ENCODE measurements around the gene NBPF3.

The NBPF3 gene

DNA sequence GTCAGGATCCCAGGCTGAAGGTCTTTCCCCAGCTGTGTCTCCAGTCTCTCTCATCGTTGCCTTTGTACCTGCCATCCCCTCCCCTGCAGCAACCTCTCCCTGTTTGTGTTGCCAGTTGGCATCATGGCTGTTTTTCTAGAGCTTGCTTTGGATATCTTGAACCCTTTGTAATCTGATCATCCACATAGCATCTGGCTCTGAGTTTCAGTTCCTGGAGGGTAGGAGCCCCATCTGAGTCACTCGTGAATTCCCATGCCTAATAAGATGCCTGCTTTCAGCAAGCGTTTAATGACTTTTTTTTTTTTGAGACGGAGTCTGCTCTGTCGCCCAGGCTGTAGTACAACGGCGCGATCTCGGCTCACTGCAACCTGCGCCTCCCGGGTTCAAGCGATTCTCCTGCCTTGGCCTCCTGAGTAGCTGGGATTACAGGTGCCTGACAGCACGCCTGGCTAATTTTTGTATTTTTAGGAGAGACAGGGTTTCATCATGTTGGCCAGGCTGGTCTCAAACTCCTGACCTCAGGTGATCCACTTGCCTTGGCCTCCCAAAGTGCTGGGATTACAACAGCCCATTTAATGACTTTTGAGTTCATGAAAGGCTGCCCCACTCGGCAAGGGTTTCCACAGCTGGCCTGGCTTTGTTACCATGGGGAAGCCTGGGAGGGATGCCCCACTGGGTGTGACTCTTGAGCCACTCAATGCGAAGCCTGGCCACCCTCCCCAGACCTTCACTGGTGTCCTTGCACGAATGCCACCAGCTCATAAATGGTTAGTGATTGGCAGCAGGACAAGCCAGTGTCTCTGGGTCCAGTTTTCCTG is 81.2 kb downstream of the NBPF3 start:
- DNase-seq: no peak

DNA sequence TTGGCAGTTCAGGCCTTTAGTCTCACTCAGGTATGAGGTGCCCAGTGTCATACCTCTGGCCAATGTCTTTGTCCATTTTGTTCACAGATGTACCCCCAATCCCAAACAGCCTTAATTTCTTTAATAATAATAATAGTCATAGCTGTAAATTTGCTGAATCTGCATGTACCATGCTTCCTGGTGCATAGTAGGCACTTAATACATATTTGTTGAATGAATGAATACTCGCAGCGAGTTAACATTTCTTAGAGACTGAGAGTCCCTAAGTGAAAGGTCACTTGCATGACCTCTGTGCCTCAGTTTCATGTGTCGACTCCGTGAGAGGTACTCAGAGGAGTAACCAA is 81.8 kb downstream of the NBPF3 start:
- DNase-seq: no peak

DNA sequence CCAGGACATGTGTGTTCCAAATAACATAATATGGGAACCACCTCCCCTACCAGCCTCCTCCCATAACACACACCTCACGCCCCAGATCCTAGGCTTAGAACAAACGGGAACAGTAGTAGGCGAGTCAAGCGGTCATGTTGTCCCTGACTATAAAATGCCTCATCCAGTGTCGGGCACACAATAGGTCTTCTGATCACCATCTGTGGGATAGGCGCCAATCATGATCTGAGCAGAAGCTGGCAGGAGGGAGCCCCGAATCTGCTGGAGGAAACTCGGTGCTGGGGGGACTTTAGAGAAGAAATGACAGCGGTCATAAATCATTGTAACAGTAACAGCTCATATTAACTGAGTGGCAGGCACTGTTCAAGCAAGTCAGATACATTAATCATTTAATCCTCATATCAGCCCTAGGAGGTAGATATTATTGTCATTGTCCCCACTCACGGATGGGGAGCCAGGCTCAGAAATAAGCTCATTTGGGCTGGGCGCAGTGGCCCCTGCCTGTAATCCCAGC is 82.6 kb downstream of the NBPF3 start:
- DNase-seq: no peak

DNA sequence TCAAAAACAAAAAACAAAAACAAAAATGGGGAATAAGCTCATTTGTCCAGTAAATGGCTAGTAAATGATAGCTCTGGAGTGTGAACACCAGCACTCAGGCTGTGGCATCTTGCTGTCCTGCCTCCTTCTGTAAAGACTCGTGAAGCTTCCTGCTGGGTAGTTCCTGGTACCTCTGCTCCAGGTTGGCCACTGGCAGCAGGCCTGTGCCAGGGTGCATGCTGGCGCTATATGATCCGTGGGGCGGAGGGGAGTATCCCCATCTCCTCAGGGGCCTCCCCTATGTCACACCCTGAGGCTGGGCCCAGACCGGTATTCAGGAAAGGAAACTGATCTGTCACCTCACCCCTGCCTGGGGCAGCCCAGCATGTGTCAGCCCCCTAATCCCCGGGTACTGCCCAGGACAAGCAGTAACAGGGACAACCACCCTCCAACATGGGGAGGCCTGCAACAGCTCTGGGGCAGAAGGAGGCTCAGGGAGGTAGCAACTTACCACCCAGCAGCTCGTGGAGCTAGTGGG is 83.4 kb downstream of the NBPF3 start:
- no peak for DNase-seq

DNA sequence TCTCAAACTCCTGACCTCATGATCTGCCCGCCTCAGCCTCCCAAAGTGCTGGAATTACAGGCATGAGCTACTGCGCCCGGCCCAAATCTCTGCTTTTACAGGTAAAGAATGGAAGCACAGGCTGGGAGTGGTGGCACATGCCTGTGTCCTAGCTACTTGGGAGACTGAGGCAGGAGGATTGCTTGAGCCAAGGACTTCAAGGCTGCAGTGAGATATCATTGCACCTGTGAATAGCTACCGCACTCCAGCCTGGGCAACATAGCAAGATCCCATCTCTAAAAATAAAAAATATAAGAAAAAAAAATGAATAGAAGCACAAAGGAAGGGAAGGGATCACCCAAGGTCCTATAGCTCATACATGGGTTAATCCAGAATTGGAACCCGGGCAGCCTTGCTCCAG is 84.3 kb downstream of the NBPF3 start:
- DNase-seq: no peak

DNA sequence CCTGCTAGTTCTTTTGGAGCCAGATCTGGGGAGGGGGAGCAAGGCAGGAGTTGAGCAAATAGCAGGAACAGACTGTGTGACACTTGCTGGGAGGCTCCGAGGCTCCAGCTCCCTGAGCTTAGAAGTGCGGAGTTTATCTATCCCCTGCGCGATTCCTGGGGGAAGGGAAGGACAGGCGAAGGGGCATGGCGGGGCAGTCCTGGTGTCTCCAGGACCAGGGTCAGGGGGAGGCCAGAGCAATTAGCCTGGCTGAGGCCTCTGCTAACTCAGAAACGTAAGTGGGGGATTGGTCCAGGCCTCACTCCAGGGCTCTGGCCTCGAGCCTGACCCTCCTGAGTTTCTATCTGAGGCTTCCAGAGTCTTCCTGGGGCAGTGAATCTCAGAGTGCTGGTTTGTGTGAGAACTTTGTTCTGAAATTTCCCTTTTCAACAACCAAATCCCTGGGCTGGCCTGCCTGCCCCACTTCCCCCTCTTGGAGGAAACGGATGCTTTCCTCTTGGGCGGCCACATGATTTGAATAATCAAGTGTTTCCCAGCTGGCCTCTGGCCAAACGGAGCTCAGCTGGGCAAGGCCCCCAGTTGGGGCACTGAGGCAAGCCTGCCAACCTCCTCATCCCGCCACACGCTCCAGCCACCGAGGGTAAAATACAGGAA is 84.9 kb downstream of the NBPF3 start:
- DNase-seq: peak; percentile 13

DNA sequence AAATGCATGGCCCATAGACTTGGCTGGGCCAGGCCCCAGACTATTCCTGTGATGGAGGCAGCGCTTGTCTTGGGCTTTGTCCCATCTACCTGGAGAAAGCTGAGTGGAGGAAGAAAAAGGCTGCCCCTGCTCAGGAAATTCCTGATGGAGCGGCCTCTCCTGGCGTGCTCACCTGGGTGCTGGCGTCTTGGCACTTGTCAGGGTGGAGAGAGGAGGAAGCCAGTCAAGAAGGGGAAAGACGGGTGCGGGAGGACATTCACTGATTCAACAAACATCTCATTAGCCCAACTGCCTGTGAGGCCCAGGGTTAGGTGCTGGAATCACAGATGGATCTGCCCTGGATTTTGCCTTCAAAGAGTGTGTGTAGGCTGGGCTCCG is 85.4 kb downstream of the NBPF3 start:
- DNase-seq: no peak

DNA sequence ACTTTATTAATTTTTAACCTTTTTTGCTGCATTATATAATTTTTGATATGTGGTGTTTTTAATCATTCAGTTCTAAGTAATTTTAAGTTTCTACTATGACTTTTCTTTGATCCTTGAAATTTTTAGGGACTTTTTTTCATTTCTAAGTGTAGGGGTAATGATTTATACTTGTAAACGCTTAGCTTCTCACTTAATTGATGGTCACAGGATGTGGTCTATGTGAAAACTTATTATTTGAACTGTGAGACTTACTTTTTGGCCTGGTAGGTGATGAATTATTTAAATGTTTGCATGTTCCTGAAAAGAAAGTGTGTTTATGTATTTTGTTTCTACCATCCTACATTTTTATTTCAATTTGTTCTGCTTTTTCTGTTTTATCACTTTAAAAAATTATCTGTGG is 86.5 kb downstream of the NBPF3 start:
- no peak for DNase-seq

DNA sequence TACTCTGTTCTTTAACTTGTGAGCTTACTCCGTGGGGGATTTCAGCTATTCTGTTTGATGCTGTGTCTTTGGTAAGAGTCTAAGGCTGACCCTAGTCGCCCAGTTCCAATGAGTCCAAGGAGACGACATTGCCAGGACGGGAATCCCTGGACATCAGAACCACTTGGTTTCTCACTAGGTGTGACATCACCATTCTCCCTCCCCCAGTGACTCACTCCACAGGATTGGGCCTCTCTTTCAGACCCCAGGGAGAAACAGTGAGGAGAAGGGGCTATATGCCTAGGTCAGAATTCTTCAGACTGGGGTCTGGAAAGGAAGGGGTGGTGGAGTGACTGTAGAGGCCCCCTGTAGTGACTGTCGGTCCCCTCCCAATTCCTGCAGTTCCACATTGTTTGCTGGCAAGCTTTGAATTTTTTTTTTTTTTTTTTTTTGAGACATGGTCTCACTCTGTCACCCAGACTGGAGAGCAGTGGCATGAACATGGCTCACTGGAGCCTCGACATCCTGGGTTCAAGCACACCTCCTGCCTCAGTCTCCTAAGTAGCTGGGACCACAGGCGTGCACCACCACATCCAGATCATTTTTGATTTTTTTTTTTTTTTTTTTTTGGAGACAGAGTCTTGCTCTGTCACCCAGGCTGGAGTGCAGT is 90.6 kb downstream of the NBPF3 start:
- no peak for DNase-seq

DNA sequence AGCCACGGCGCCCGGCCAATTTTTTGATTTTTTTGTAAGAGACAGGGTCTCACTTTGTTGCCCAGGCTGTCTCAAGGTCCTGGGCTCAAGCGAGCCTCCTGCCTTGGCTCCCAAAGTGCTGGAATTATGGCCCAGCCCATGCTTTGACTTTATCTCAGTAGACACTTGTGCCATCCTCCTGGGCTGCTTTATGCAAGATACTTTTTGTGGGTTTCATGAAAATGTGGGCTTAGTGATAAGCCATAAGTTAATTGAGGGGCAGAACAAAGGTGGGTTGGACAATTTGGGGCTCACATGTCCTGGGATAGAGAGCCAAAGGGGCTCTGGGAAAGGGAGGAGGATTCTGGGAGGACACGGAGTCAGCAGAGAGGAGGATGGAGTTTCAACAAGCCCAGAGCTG is 91.3 kb downstream of the NBPF3 start:
- DNase-seq: no peak

DNA sequence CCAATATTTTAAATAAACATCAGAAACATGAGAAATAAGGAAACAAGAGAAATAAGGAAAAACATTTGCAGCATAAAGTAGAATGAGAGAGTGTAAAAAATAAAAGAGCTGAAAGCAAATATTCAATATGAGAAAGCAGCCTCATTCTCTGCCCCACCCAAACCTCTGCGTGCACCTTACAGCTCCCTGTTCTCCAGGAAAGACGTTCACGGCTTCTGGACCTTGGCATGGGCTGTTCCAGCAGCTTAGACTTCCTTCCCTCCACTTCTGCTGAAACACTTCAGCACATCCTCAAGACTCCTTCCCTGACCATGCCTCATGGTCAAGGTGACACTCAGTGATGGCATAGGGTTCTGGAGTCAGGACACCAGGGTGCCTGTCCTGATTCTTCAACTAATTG is 92.6 kb downstream of the NBPF3 start:
- no peak for DNase-seq

DNA sequence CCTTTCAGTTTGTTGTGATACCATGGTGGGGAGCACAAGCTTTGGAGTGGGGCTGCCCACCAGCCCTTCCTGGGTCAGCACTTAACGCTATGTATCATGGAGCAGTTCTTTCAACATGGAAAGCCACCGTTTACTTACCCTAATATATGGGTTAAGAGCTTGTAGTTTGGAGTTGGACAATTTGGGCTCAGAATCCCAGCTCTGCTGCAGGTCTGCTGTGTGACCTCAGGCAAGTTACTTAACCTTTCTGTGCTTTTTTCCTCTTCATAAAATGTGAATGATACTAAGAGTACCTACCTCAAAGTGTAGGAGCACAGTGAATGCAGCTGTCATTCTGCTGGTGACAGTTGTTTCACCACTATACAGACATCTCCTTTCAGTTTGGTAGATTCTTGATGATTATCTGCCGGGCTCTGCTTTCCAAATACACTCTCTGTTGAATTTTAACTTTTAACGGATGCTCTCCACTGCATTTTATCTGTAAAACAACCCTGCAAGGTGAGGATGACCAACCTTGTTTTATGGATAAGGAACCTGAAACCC is 93.1 kb downstream of the NBPF3 start:
- DNase-seq: no peak

DNA sequence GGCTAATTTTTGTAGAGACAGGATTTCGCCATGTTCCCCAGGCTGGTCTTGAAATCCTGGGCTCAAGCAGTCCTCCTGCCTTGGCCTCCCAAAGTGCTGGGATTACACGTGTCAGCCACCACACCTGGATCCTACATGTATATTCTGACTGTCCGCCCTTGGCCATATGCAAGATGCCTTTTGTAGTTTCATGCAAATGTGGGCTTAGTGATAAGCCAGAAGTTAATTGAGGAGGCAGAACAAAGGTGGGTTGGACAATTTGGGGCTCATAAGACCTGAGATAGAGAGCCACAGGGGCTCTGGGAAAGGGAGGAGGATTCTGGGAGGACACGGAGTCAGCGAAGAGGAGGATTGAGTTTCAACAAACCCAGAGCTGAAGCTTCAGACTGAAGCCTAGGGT is 94.2 kb downstream of the NBPF3 start:
- no peak for DNase-seq
